ENCODE measurements around the gene ADPRM.

- TF ChIP-seq CTCF (IDR thresholded peaks at IDR 0.05) (no peak), POLR2A (IDR thresholded peaks at IDR 0.05) (no peak), EP300 (IDR thresholded peaks at IDR 0.05) (no peak)
Observed at GRCh38 chr17:10652984-10653659, 44.3 kb upstream of the ADPRM start.

Data from sigmoid colon (tissue), 4 donors.